ENCODE results near the gene PPP1R15B. TPM values are rescaled to one million over a fixed set of nuclear protein-coding genes. Genes with fewer than 3 reads are reported as not detected.

The PPP1R15B gene
- total RNA-seq, 1 donor from 2014 or later = 47.4 TPM

- peaks cover 45% of the 10 kb centered on the region for H3K36me3 Mint-ChIP-seq (ENCODE audit: unreplicated experiment)
- no peak overlapping the region for H3K4me3 Mint-ChIP-seq (ENCODE audit: unreplicated experiment)
- no peak for TF ChIP-seq CTCF (IDR thresholded peaks at IDR 0.05)
- no peaks in the 10 kb centered on the region for H3K9me3 Mint-ChIP-seq (ENCODE audit: unreplicated experiment)
- H3K27me3 Mint-ChIP-seq (ENCODE audit: unreplicated experiment) = no peaks in the 10 kb centered on the region
- DNase-seq (ENCODE audit: extremely low spot score, unreplicated experiment) = no peak
- H3K4me1 Mint-ChIP-seq (ENCODE audit: unreplicated experiment) = no peaks in the 10 kb centered on the region
- H3K27ac Mint-ChIP-seq (ENCODE audit: unreplicated experiment) = no peak overlapping the region
Measured at GRCh38 chr1:204439621-204440375, 28.2 kb upstream of the PPP1R15B start.

GRCh38 chr1:204438628-204439027 lies 27.0 kb upstream of the PPP1R15B start:
- DNase-seq (ENCODE audit: extremely low spot score, unreplicated experiment) = no peak
- Mint-ChIP-seq H3K27ac (ENCODE audit: unreplicated experiment) (no peak overlapping the region), H3K36me3 (ENCODE audit: unreplicated experiment) (peaks cover 41% of the 10 kb centered on the region), H3K4me1 (ENCODE audit: unreplicated experiment) (no peaks in the 10 kb centered on the region), H3K4me3 (ENCODE audit: unreplicated experiment) (no peak overlapping the region), H3K9me3 (ENCODE audit: unreplicated experiment) (no peaks in the 10 kb centered on the region), H3K27me3 (ENCODE audit: unreplicated experiment) (no peaks in the 10 kb centered on the region)
- no peak for TF ChIP-seq CTCF (IDR thresholded peaks at IDR 0.05)

- Mint-ChIP-seq H3K9me3 (ENCODE audit: unreplicated experiment) (no peaks in the 10 kb centered on the region), H3K4me3 (ENCODE audit: unreplicated experiment) (no peak overlapping the region), H3K4me1 (ENCODE audit: unreplicated experiment) (no peaks in the 10 kb centered on the region), H3K36me3 (ENCODE audit: unreplicated experiment) (peaks cover 43% of the 10 kb centered on the region), H3K27me3 (ENCODE audit: unreplicated experiment) (no peaks in the 10 kb centered on the region), H3K27ac (ENCODE audit: unreplicated experiment) (no peak overlapping the region)
- no peak for TF ChIP-seq CTCF (IDR thresholded peaks at IDR 0.05)
- DNase-seq (ENCODE audit: extremely low spot score, unreplicated experiment) = no peak
Measured at GRCh38 chr1:204437796-204438570, 26.4 kb upstream of the PPP1R15B start.

- Mint-ChIP-seq H3K27me3 (ENCODE audit: unreplicated experiment) (no peaks in the 10 kb centered on the region), H3K27ac (ENCODE audit: unreplicated experiment) (no peak overlapping the region), H3K36me3 (ENCODE audit: unreplicated experiment) (peaks cover 40% of the 10 kb centered on the region), H3K4me3 (ENCODE audit: unreplicated experiment) (no peak overlapping the region), H3K4me1 (ENCODE audit: unreplicated experiment) (peaks cover 6% of the 10 kb centered on the region), H3K9me3 (ENCODE audit: unreplicated experiment) (no peaks in the 10 kb centered on the region)
- no peak for TF ChIP-seq CTCF (IDR thresholded peaks at IDR 0.05)
- no peak for DNase-seq (ENCODE audit: extremely low spot score, unreplicated experiment)
Measured at GRCh38 chr1:204435872-204436271, 24.3 kb upstream of the PPP1R15B start.

- Mint-ChIP-seq H3K27me3 (ENCODE audit: unreplicated experiment) (no peaks in the 10 kb centered on the region), H3K4me3 (ENCODE audit: unreplicated experiment) (no peak overlapping the region), H3K9me3 (ENCODE audit: unreplicated experiment) (no peaks in the 10 kb centered on the region), H3K27ac (ENCODE audit: unreplicated experiment) (no peak overlapping the region), H3K36me3 (ENCODE audit: unreplicated experiment) (peaks cover 40% of the 10 kb centered on the region), H3K4me1 (ENCODE audit: unreplicated experiment) (peaks cover 6% of the 10 kb centered on the region)
- DNase-seq (ENCODE audit: extremely low spot score, unreplicated experiment) = no peak
- no peak for TF ChIP-seq CTCF (IDR thresholded peaks at IDR 0.05)
Measured at GRCh38 chr1:204435381-204435831, 23.8 kb upstream of the PPP1R15B start.

All from osteocyte (in vitro differentiated cells).